M059J (cell line): Measurements from ENCODE around the gene DUSP11. TPM values are rescaled to one million over a fixed set of nuclear protein-coding genes. Genes with fewer than 3 reads are reported as not detected.
"Not testable (repeated sequence)": the region's sequence is repeated elsewhere in the genome, so short reads cannot be mapped to it uniquely, and the experiment has no call there.

Experiments used
- DNase-seq: peaks from one replicate; pipeline ENCODE4 v3.0.0-alpha.2; 2012; ENCODE audit warnings: low read depth
- total RNA-seq: library from RNA; depleted of rRNA; stranded (reverse); fragments of >200 nt; shearing (Covaris generic); gene quantifications from 2 replicates; pipeline ENCODE4 v1.2.3, GENCODE V29; 2014

DUSP11 gene
- total RNA-seq, 1 experiment from 2014 or later = 41.4 TPM

GRCh38 chr2:73772819-73773218 is 7.1 kb downstream of the DUSP11 start:
- no peak for DNase-seq

GRCh38 chr2:73770725-73771124 is 9.2 kb downstream of the DUSP11 start:
- no peak for DNase-seq

- no peak for DNase-seq
Observed at GRCh38 chr2:73766994-73767393, 12.9 kb downstream of the DUSP11 start.

GRCh38 chr2:73766349-73766748 is 13.6 kb downstream of the DUSP11 start:
- no peak for DNase-seq

GRCh38 chr2:73764945-73765344 is 15.0 kb downstream of the DUSP11 start:
- DNase-seq = no peak

- peak; percentile 29 for DNase-seq
Observed at GRCh38 chr2:73762571-73762970, 17.3 kb downstream of the DUSP11 start.

DNA sequence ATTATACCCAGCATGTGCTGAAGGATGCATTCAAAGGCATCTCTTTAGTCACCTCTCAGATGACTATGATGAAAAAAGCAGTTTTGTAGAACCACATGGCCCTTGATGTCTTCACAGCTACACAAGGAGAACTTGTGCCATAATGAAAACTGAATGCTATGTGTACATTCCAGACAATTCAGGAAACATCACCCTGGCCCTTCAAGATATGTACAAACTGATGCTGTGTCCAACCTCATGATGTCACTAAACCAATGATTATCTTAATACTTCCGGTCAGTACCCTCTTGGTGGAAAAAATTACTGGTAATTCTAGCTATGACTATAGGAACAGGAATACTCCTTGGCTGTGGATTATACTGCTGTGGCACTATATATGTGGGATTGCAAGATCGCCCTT is 20.0 kb downstream of the DUSP11 start:
- no peak for DNase-seq

- DNase-seq = no peak
Observed at GRCh38 chr2:73759285-73759764, 20.6 kb downstream of the DUSP11 start.

- not testable (repeated sequence) for DNase-seq
Observed at GRCh38 chr2:73754332-73754731, 25.6 kb downstream of the DUSP11 start.

DNA sequence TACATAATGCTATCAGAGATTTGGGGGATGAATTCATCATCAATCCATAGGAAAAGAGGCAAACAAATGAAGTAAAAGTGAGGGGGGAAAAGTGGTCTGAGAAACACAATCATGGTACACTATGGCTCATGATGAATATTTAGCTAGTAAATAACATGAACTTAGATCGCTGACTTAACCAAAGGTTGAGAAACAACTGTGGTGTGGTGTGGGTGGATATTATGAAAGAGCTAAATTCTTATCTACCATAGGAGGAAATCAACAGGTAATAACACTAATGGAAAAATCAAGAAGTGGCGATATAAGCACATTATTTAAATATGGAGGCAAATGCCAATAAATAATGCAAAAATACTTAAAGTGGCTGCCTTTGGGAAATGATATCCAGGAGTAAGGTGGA is 30.6 kb downstream of the DUSP11 start:
- DNase-seq = no peak

- no peak for DNase-seq
Observed at GRCh38 chr2:73746877-73747208, 33.1 kb downstream of the DUSP11 start.

DNA sequence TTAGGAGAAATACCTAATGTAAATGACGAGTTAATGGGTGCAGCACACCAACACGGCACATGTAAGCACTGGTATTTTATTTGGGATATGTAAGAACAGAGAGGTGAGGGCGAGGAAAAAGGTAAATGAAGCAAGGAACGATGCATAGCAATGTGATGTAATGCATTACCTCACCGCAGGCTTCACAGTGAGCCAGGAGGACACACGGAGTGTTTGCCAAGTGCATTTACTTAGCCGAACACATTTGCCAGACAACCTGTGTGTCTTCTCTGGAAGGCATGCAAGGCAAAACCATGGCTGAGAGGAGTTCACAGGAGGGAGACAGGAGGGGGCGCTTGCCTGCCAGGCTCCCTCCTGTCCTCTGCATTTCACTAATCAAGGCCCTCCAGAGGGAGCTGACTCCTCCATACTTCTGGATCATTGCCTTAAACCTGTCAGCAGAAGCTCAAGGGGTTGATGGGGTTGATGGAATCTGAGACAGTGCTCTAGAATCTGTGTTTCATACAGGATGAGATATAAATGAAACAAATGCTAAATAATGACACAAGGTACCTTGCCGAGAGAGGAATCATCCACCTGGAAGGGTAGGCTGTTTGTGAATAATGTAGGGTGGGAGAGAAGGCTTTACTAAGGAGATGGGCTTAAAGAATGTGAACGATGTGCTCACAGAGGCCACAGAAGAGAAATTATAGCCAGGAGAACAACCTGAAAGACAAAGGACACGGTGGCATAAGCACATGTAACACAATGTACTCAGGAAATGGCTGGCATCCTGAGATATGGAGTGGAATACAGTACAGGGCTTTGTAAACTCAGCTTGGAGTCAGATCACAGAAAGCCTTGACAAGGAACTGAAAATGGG is 33.7 kb downstream of the DUSP11 start:
- no peak for DNase-seq

DNA sequence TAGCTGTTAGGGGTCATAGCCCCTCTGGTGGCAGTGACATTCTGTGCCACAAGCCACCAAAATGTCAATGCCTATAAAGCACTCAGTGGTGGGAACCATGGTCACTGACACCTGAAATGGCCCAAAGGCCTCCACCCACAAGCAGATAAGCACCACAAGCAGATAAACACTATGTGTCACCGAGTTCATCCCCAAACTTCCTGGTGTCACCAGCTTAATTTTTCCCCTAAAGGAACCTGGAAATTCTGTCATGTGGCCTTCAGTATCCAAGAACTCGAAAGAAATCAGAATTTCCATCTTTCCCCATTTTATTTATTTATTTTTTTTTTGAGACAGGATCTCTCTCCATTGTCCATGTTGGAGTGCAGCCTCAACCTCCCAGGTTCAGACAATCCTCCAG is 39.1 kb downstream of the DUSP11 start:
- no peak for DNase-seq

DNA sequence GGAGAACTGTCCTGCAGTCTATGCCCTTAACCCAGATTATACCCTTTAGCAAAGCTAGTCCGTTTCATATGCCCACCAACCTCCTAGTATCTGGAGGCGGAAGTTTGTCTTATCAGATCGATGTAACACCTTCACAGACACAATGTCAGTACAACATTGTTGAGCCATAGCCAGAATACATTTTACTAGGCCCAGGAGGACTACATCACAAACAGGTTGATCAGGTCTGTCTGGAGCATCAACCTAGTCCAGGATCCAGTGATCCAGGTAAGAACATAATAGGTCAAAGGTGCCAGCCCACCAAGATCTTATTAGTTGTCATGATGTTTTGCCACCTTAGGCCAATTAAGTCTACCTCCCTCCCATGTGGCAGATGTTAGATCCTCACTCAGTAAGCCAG is 40.8 kb downstream of the DUSP11 start:
- no peak for DNase-seq

DNA sequence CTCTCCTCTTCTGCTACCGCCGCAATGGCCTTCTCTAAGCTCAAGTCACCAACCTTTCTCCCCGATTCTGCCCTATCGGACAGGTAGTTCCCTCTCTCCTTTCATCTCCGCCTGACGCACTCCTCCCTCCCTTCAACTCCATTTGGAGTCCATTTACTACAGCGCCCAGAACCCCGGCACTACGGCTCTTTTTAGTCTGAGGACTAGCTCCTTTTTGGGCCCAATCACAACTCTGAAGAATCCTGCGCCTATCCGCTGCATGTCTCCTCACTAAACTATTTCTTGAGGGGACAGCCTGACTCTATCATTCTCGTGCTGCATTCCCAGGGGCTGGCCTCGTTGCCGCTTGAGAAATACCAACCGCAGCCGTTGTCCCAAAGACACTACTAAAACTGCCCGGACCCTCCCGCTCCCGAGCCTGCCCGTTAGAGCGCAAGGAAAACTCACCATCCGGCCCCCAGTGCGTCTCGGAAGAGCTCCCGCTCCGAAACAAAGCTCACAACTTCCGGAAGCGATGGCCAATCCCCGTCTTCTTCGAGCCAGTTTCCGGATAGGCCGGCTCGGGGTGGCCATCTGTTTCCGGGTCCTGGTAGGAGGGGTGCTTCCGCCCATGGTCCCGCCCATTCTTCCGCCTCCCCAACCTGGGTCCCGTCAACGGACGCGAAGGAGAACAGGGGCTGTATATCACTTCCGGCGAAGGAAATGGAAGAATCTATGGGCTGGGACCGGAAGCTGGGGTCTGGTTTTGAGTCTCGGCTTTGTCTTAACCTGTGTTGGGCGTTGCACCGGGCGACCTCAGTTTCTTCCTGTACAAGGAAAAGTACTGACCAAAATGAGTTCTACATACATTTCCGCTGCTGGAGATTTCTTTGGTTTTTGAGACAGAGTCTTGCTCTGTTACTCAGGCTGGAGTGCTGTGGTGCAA is 42.8 kb downstream of the DUSP11 start, which contains the start of gene TPRKB:
TPRKB (minus strand) TSS at position 491 of the 925 bp plus-strand sequence. CDS start 2,776 bp downstream, outside the sequence.
- peak; percentile 98 for DNase-seq

DNA sequence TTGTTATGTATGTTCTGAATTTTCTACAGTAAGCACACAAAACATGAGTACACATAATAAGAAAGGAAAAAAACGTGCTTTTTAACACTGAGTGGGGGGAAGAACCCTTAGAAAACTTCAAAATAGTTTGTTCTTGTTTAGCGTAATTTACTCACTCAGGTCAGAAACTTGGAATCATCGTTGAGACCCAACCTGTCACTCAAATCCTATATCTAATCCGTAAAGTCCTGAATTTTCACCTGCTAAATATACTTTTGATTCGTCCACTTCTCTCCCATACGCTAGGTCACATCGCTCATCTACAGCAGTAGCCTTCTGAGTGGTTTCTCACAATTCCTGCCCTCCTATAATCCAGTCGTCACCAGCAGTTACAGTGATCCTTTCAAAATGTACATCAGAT is 43.5 kb downstream of the DUSP11 start:
- no peak for DNase-seq

GRCh38 chr2:73730810-73731209 is 49.1 kb downstream of the DUSP11 start:
- no peak for DNase-seq

DNA sequence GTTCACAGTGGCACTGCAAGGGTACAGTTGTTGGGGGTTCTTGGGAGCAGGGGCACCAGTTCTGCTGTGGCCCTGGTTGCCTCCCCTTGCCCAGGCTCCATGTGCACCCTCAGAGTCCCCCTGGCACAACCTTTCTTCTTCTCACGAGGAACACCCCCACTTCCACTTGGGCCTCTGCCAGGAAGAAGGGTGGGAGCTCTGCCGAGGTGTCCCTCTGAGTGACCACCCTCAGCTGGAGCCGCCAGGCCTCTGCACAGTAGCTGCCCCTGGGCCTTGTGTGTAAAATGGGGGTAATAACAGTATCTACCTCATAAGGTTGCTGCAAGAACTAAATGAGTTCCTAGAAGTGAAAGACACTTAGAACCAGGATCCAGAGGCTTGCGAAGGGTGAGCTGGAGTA is 51.2 kb downstream of the DUSP11 start:
- DNase-seq = no peak

DNA sequence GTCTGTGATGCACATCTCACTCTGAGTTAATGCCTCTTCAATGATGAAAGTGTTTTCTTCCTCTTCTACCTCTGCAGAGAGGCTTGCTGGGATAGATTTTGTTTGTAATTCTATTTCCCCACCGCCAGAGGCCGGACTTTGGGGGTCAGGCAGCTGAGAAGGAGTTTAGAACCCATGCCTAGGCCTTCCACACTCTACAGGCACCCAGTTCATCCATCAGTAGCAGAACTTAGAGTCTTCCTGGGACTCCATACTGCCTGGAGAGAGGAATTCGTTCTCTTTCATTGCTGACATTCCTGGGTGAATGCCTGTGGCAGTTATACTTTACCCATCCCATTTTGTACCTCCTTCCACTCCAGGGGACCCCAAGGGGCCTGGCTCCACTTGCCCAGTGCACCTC is 51.9 kb downstream of the DUSP11 start:
- no peak for DNase-seq

- DNase-seq = not testable (repeated sequence)
Observed at GRCh38 chr2:73726657-73727056, 53.2 kb downstream of the DUSP11 start.

DNA sequence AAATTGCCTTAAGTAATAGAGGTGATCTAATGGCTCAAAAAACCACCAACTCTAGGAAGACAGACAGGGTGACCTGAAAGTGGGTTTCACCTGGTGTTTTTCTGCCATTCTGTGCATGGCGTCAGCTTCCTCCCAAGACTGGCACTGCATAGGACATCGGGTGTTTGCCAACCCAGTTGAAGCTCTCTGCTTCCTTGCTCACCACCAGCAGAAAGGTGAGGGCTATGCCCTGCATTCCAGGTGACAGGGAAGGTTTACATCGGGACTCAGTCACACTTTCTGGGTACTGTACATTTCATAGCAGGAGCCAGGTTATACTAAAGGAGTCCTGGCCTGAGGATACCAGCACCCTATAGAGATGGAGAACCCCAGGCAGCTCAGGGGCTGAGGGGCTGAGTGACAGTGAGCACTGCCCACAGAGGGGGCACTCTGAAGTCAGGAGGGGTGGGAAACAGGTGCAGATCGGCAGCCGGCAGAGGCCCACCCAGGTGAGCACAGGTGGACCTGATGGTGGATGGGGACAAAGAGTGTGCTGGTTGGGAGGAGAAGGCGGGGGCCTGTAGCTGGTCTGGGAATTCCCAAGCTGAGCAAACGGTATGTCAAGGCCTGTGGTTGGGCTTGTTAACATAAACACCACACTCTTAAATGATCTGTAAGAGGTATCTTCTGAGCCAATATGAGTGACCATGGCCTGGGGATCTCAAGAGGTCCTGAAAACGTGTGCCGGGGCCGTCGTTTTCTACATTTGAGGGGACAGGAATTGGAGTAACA is 60.9 kb downstream of the DUSP11 start:
- DNase-seq = no peak

- no peak for DNase-seq
Observed at GRCh38 chr2:73718421-73718820, 61.5 kb downstream of the DUSP11 start.
